ENCODE data around the gene CTIF. TPM values are rescaled to one million over a fixed set of nuclear protein-coding genes. Genes with fewer than 3 reads are reported as not detected.
A peak's percentile ranks its signal among the peaks of the same experiment; 100 is the strongest.

The CTIF gene
- polyA plus RNA-seq, 3 donors, result 0.38 to 8.7 (median 1.2) TPM

DNA sequence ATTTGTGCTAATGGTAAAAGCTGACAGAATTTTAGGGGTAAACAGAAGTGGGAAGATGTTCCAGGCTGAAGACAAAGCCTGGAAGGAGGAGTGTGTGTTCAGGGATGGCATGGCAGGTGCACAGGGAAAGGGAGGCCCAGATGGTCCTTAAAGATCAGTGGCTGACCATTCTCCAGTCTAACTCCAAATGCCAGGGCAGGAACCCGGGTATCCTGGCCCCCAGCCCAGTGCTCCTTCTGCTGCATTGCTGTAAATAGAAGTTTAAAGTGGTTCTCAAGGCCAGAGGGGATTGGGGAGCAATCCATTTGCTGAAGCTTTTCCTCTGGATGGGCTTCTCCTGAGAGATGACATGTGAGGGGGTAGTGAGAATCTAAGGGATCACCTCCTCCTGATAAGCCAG is 158.6 kb downstream of the CTIF start:
- H3K9me3 ChIP-seq (replicated peaks in 1 of 2; ENCODE audit: control insufficient read depth in 1 of 2, insufficient read depth in 1 of 2, low read length in 2 of 2), result no peaks in the 10 kb centered on the region
- intact Hi-C loops (cut with micrococcal nuclease), result no loop called here
- H3K27me3 ChIP-seq (ENCODE audit: control insufficient read depth in 2 of 2, insufficient read depth in 2 of 2, low read length in 2 of 2), result no peaks in the 10 kb centered on the region
- no peak overlapping the region for H3K9ac ChIP-seq (ENCODE audit: insufficient read depth, low read length, poor library complexity, severe bottlenecking)
- no peak overlapping the region for H3K27ac ChIP-seq (ENCODE audit: low read depth in 1 of 2, low read length in 2 of 2)
- no CpG with 5 or more reads among the region's 1 CpG for WGBS (ENCODE audit: insufficient coverage)
- H3K4me2 ChIP-seq (replicated peaks; ENCODE audit: extremely low read depth, low read length, poor library complexity, severe bottlenecking), result no peak overlapping the region
- H4K20me1 ChIP-seq (ENCODE audit: insufficient read depth, low read length), result no peaks in the 10 kb centered on the region
- no peaks in the 10 kb centered on the region for H3K36me3 ChIP-seq (replicated peaks in 1 of 2; ENCODE audit: control insufficient read depth in 1 of 2, insufficient read depth in 2 of 2, low read length in 2 of 2)
- Mint-ChIP-seq H3K27ac (no peak overlapping the region), H3K27me3 (ENCODE audit: low read depth in 3 of 3) (peaks cover 2% of the 10 kb centered on the region in 3 donors), H3K36me3 (peaks cover 4 to 14% of the 10 kb centered on the region in 2 donors), H3K4me3 (no peak overlapping the region), H3K9me3 (peaks cover 0 to 2% (median 0%) of the 10 kb centered on the region in 7 donors), H3K4me1 (peaks cover 17% of the 10 kb centered on the region)
- H2AFZ ChIP-seq (ENCODE audit: insufficient read depth, low read depth, low read length, poor library complexity, severe bottlenecking), result no peak overlapping the region
- DNase-seq, result no peak
- no peaks in the 10 kb centered on the region for H3K79me2 ChIP-seq (ENCODE audit: insufficient read depth, low read length)
- H3K4me1 ChIP-seq (ENCODE audit: control insufficient read depth in 1 of 2, insufficient read depth in 2 of 2, low read length in 2 of 2), result peaks cover 7 to 11% of the 10 kb centered on the region in 2 donors
- TF ChIP-seq, protein P1, sequence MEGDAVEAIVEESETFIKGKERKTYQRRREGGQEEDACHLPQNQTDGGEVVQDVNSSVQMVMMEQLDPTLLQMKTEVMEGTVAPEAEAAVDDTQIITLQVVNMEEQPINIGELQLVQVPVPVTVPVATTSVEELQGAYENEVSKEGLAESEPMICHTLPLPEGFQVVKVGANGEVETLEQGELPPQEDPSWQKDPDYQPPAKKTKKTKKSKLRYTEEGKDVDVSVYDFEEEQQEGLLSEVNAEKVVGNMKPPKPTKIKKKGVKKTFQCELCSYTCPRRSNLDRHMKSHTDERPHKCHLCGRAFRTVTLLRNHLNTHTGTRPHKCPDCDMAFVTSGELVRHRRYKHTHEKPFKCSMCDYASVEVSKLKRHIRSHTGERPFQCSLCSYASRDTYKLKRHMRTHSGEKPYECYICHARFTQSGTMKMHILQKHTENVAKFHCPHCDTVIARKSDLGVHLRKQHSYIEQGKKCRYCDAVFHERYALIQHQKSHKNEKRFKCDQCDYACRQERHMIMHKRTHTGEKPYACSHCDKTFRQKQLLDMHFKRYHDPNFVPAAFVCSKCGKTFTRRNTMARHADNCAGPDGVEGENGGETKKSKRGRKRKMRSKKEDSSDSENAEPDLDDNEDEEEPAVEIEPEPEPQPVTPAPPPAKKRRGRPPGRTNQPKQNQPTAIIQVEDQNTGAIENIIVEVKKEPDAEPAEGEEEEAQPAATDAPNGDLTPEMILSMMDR (IDR thresholded peaks at IDR 0.05), result no peak
- H3K4me3 ChIP-seq (replicated peaks in 1 of 3; ENCODE audit: low read depth in 2 of 3, low read length in 3 of 3), result no peak overlapping the region

DNA sequence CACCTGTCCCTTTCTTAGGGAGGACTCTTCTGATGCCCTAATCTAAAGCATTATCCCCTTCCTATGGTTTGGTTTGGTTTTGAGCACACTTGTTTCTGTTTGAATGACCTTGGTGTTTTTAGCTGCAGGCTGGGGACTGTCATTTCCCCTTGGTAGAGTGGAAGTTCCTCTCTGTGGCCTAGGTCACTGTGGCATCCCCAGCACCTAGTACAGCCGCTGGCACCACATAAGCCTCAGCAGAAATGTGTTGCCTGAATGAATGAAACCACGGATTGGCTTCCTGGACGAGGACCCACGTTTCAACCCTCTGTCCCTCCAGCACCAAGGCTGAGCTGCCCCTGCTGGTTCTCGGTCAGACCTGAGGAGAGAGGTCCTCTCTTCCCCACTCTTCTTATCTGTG is 159.9 kb downstream of the CTIF start:
- WGBS (ENCODE audit: insufficient coverage), result 20% methylated on average over 5 of the region's 5 CpGs
- TF ChIP-seq, protein P1 (IDR thresholded peaks at IDR 0.05), result no peak
- H3K9ac ChIP-seq (ENCODE audit: insufficient read depth, low read length, poor library complexity, severe bottlenecking), result peak overlapping the region; percentile 16
- Mint-ChIP-seq H3K4me3 (no peak overlapping the region), H3K36me3 (peaks cover 4 to 14% of the 10 kb centered on the region in 2 donors), H3K27me3 (ENCODE audit: low read depth in 3 of 3) (peaks cover 0 to 2% (median 2%) of the 10 kb centered on the region in 3 donors), H3K4me1 (peaks cover 15% of the 10 kb centered on the region), H3K9me3 (no peaks in the 10 kb centered on the region), H3K27ac (peak overlapping the region in 4 of 7 donors; percentile 40 to 78 (median 62))
- peak in 2 of 3 donors; percentile 20 to 21 for DNase-seq
- no peaks in the 10 kb centered on the region for H3K79me2 ChIP-seq (ENCODE audit: insufficient read depth, low read length)
- peaks cover 7 to 11% of the 10 kb centered on the region in 2 donors for H3K4me1 ChIP-seq (ENCODE audit: control insufficient read depth in 1 of 2, insufficient read depth in 2 of 2, low read length in 2 of 2)
- H3K4me2 ChIP-seq (replicated peaks; ENCODE audit: extremely low read depth, low read length, poor library complexity, severe bottlenecking), result no peak overlapping the region
- intact Hi-C loops (cut with micrococcal nuclease), result no loop called here
- H3K27me3 ChIP-seq (ENCODE audit: control insufficient read depth in 2 of 2, insufficient read depth in 2 of 2, low read length in 2 of 2), result no peaks in the 10 kb centered on the region
- H3K9me3 ChIP-seq (replicated peaks in 1 of 2; ENCODE audit: control insufficient read depth in 1 of 2, insufficient read depth in 1 of 2, low read length in 2 of 2), result no peaks in the 10 kb centered on the region
- H3K36me3 ChIP-seq (replicated peaks in 1 of 2; ENCODE audit: control insufficient read depth in 1 of 2, insufficient read depth in 2 of 2, low read length in 2 of 2), result no peaks in the 10 kb centered on the region
- H2AFZ ChIP-seq (ENCODE audit: insufficient read depth, low read depth, low read length, poor library complexity, severe bottlenecking), result no peak overlapping the region
- no peaks in the 10 kb centered on the region for H4K20me1 ChIP-seq (ENCODE audit: insufficient read depth, low read length)
- H3K27ac ChIP-seq (ENCODE audit: low read depth in 1 of 2, low read length in 2 of 2), result peak overlapping the region in 1 of 2 donors; percentile 29
- H3K4me3 ChIP-seq (replicated peaks in 1 of 3; ENCODE audit: low read depth in 2 of 3, low read length in 3 of 3), result no peak overlapping the region
